Activated CD4-positive, alpha-beta T cell treated with anti-CD3 and anti-CD28 coated beads, Interleukin-2, amount 50 U/mL, for 16 hours (primary cell): ENCODE data around the gene MAPK6.

ENCODE experiments used
- DNase-seq: peaks from one replicate; pipeline ENCODE4 v3.0.0-alpha.2; 2020

The MAPK6 gene

GRCh38 chr15:52105846-52106245, 86.8 kb downstream of the MAPK6 start:
- DNase-seq = no peak

DNA sequence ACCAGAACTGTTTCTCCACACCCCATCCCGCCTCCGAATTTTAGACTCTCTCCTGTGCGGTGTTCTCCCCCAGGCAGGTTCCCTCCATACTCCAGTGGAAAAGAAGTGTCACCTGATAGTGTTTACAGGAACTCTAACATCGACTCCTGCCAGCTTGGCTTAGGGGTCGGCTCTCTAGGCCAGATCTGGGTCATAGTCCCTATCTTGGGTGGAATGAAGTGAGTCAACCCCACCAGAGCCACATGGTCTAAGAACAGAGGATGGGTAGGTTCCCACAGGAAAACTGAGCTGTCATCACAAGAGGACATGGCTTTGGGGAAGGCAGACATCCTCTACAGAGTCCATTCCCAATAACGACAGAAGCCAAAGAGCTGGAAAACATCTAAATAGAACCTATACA, 87.6 kb downstream of the MAPK6 start:
- no peak for DNase-seq

GRCh38 chr15:52107238-52107637, 88.2 kb downstream of the MAPK6 start:
- DNase-seq = no peak

GRCh38 chr15:52109559-52110451, 90.8 kb downstream of the MAPK6 start:
- peak; percentile 25 for DNase-seq

DNA sequence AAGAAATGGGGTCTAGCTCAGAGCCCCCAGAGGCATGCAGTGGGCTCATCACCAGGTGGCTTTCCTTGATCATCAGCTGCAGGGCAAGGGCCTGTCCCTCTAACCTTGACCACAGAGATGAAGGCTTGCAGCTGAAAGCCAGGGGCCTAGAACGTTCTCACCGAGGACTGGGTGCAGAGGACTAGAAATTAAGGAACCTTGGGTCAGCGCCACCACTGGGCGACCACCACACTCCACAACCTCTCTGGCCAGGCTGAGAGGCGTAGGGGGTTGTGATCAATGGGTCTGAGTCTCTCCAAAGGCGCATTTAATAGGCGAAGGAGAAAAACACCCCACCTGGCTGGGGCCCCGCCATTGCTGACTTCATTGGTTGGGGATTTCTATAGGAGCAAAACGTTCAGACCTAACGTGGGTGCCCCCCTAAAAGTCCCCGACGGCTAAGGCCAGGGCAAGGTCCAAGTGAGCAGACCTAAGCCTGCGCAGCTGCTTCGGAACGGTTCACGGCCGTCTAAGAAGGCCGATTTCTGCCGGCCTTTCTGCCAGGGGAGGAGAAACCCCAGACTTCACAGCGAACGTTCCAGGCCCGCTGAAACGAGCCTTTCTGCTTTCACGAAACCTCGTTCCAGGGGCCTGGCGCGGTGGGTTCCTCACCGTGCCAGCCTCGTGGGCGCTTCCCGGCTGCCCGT, 92.6 kb downstream of the MAPK6 start:
- no peak for DNase-seq

DNA sequence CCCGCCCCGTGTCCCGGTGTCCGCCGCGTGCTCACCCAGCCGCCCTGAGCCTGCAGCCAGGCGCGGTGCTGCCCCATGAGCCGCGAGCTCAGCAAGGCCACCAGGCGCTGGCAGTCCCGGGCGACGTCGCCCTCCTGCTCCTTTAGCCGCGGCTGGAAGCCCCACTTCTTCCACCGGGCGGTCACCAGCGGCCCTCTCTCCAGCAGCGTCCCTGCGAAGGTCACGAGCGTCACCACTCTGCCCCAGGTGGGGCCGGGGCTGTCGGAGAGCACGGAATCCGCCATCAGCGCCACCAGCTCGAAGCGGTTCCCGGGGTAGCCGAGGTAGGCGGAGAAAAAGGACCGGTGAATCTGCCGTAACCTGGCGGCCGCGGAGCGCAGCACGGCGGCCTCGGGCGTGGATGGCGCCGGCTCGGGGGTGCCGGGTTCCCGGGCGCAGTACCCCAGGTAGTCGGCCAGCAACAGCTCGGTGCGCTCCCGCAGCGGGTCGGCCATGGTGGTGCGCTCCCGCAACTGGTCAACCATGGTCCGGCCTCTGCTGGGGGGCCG, 93.3 kb downstream of the MAPK6 start:
- peak; percentile 34 for DNase-seq

DNA sequence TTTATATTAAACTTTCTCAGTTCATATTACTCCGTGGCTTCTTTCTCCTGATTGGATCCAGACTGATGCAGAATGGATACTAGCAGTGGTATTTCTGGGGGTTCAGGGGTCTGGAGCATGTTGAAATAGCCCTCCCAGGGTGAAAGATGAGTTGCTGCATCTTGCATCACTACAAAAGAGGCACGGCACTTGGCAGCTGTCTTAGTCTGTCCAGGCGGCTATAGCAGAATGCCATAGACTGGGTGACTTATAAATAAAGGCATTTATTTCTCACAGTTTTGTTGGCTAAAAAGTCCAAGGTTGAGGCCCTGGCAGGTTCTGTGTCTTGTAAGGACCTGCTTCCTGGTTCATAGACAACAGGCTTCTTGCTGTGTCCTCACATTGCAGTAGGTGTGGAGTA, 94.2 kb downstream of the MAPK6 start:
- DNase-seq = no peak

DNA sequence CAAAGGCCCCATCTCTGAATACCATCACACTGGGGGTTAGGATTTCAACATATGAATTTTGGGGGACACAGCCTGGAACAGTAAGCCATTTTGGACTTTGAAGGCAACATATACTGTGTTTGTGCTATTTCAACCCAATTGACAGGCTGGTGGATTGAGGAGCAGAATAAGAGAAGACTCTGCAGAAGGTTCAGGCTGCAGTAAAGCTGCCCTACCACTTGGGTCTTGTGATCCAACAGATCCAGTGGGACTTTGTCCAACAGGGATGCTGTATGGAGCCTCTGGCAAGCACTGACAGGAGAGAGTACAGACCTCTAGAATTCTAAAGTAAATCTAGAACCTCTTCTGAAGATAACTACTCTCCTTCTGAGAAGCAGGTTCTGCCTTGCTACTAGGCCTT, 94.7 kb downstream of the MAPK6 start:
- no peak for DNase-seq

GRCh38 chr15:52114261-52115055, 95.4 kb downstream of the MAPK6 start:
- DNase-seq = no peak

GRCh38 chr15:52115598-52116427, 96.8 kb downstream of the MAPK6 start:
- DNase-seq = no peak
